Measurements from ENCODE around the gene CAPS.

- TF ChIP-seq CTCF (conservative IDR thresholded peaks at IDR 0.05; ENCODE audit: low read depth, low read length) (no peak), EZH2 (IDR thresholded peaks at IDR 0.05; ENCODE audit: borderline replicate concordance, low read depth, low read length, poor library complexity, severe bottlenecking) (no peak)
These were observed 31.6 kb upstream of the CAPS start for GRCh38 chr19:5882421-5882968.
